Lung microvascular endothelial cell (primary cell): Measurements from ENCODE around the gene BCDIN3D. TPM values are rescaled to one million over a fixed set of nuclear protein-coding genes. Genes with fewer than 3 reads are reported as not detected.
A peak's percentile ranks its signal among the peaks of the same experiment; 100 is the strongest.
"Not testable (repeated sequence)": the region's sequence is repeated elsewhere in the genome, so short reads cannot be mapped to it uniquely, and the experiment has no call there.

ENCODE experiments used
- DNase-seq, 2 donors: peaks; one replicate each; pipeline versions ENCODE4 v3.0.0 to v3.0.0-alpha.2; 2010; ENCODE audit warnings: low read depth in 2 of 2
- total RNA-seq: library from RNA; depleted of rRNA; stranded (reverse); fragments of >200 nt; gene quantifications from 2 replicates; pipeline ENCODE4 v1.2.1, GENCODE V29; 2014

Gene BCDIN3D
- total RNA-seq, 1 donor from 2014 or later: 2.0 TPM

- DNase-seq: no peak
These were observed 21.3 kb upstream of the BCDIN3D start for GRCh38 chr12:49863946-49864797.

- not testable (repeated sequence) for DNase-seq
These were observed 18.0 kb upstream of the BCDIN3D start for GRCh38 chr12:49860921-49861320.

- DNase-seq: not testable (repeated sequence)
These were observed 13.0 kb upstream of the BCDIN3D start for GRCh38 chr12:49855890-49856289.

GRCh38 chr12:49854976-49855375 lies 12.1 kb upstream of the BCDIN3D start:
- DNase-seq: no peak

- DNase-seq: no peak
These were observed 10.8 kb upstream of the BCDIN3D start for GRCh38 chr12:49853671-49854070.

- no peak for DNase-seq
These were observed 4.3 kb upstream of the BCDIN3D start for GRCh38 chr12:49847161-49847560.

- no peak for DNase-seq
These were observed 3.1 kb upstream of the BCDIN3D start for GRCh38 chr12:49846032-49846431.

- DNase-seq: no peak
These were observed 1.1 kb upstream of the BCDIN3D start for GRCh38 chr12:49843876-49844437.

GRCh38 chr12:49843411-49843810 lies 505 bp upstream of the BCDIN3D start:
- DNase-seq: no peak

- DNase-seq: peak; percentile 60 to 64
These were observed 3.8 kb downstream of the BCDIN3D start for GRCh38 chr12:49838973-49839633.

GRCh38 chr12:49832836-49833421 lies 10.0 kb downstream of the BCDIN3D start:
- DNase-seq: peak in 1 of 2 donors; percentile 42

- DNase-seq: no peak
These were observed 11.2 kb downstream of the BCDIN3D start for GRCh38 chr12:49831717-49832116.

GRCh38 chr12:49828133-49829091 lies 14.5 kb downstream of the BCDIN3D start, which contains the start of gene NCKAP5L:
Gene NCKAP5L (minus strand): TSS chr12:49828413. CDS start chr12:49804044, 24,369 bp downstream.
- DNase-seq: peak; percentile 92 to 98

GRCh38 chr12:49827401-49828099 lies 15.4 kb downstream of the BCDIN3D start:
- DNase-seq: peak; percentile 60 to 64

GRCh38 chr12:49827051-49827400 lies 15.9 kb downstream of the BCDIN3D start:
- peak in 1 of 2 donors; percentile 41 for DNase-seq

GRCh38 chr12:49825971-49826421 lies 16.9 kb downstream of the BCDIN3D start:
- DNase-seq: peak in 1 of 2 donors; percentile 8

GRCh38 chr12:49825360-49825970 lies 17.4 kb downstream of the BCDIN3D start:
- DNase-seq: peak in 1 of 2 donors; percentile 58

GRCh38 chr12:49824895-49825294 lies 18.0 kb downstream of the BCDIN3D start:
- peak; percentile 11 to 85 for DNase-seq

- no peak for DNase-seq
These were observed 18.5 kb downstream of the BCDIN3D start for GRCh38 chr12:49824416-49824815.

- DNase-seq: no peak
These were observed 19.0 kb downstream of the BCDIN3D start for GRCh38 chr12:49823951-49824350.
